HG02571 (cell line): ENCODE measurements around the gene PLXNC1.

Experiments used
- ATAC-seq: cut with Tn5 transposase; IDR thresholded peaks from one replicate; pipeline ENCODE4 v1.9.1; 2021; ENCODE audit warnings: mild to moderate bottlenecking, moderate library complexity; ENCODE audit not compliant: unreplicated experiment

Gene PLXNC1

DNA sequence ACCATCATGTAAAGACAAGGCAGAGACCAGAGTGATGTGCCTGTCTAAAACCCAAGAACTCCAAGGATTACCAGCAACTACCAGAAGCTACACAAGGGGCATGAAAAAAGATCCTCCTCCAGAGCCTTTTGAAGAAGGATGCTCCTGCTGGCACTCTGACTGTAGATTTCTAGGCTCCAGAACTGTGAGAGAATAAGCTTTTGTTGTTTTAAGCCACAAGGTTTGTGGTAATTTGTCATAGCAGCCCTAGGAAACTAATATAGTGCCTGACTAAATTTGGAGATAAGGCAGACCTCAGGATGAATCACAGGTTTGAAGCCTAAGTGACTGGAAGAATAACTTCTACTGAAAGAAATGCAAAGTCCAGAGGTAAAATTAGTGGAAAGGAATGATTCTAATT is 178.3 kb downstream of the PLXNC1 start:
- ATAC-seq: no peak

DNA sequence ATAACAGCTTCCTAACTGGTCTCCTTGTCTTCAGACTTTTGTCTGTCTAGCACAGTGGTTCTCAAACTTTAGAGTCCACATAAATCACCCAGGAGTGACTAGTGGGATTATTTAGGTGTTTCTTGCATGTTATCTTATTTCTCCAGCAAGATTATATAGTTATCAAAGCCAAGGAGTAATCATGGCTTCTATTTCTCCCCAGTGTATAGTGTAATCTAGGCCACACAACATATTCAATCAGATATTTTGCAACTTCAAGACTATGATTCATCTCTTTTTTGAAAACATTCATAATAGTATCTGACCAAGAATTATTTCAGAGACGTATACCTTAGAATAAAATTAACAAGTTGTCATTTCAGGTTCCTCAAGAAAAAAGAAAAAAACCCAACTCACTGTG is 179.4 kb downstream of the PLXNC1 start:
- ATAC-seq: no peak

DNA sequence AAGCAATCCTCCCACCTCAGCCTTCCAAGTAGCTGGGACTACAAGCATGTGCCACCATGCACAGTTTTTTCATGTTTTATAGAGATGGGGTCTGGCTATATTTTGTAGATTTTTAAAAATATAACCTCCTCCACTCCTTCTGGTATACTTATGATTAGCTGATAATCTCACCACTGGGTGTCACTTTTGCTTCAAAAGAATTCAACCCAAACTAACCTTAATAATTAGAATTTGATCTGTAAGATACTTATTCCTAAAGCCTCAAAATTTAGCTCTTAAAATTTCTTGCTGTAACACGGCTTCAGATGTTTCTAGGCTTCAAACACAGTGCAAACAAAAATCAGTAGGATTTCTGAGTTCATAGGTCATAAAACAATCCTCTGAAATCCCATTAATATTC is 181.0 kb downstream of the PLXNC1 start:
- no peak for ATAC-seq

- no peak for ATAC-seq
Measured at GRCh38 chr12:94333396-94333795, 185.0 kb downstream of the PLXNC1 start.

- no peak for ATAC-seq
Measured at GRCh38 chr12:94336211-94336925, 188.0 kb downstream of the PLXNC1 start.

- no peak for ATAC-seq
Measured at GRCh38 chr12:94338006-94338794, 189.8 kb downstream of the PLXNC1 start.

DNA sequence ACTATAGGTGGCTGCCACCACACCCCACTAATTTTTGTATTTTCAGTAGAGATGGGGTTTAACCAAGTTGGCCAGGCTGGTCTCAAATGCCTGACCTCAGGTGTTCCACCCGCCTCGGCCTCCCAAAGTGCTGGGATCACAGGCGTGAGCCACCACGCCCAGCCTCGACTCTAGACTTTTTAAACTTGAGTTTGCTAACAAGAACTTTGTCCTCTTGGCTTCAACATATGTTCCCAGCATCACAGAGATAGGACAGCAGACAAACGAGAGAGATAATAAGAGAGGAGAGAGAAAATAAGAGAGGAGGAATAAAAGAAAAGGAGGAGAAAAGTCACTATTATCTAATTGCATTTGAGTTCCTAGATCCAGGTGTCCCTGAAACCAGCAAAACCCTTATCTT is 192.2 kb downstream of the PLXNC1 start:
- ATAC-seq: no peak

GRCh38 chr12:94353130-94353529 is 204.8 kb downstream of the PLXNC1 start:
- ATAC-seq: no peak
